Loucy (cell line): Measurements from ENCODE around the gene TNNI3K.

Experiments used
- CTCF ChIP-seq: fragments of 200-600 bp; sonication (generic); conservative IDR thresholded peaks from 2 replicates; pipeline ENCODE4 v1.5.1; 2014; ENCODE audit warnings: mild to moderate bottlenecking, antibody characterized with exemption, low read length
- EZH2phosphoT487 ChIP-seq: fragments of 200-600 bp; IDR thresholded peaks from 2 replicates; pipeline ENCODE4 v1.6.1; 2018; ENCODE audit warnings: antibody characterized with exemption, mild to moderate bottlenecking, moderate library complexity, borderline replicate concordance

GRCh38 chr1:74571891-74572290 is 336.7 kb downstream of the TNNI3K start:
- TF ChIP-seq CTCF (no peak), EZH2phosphoT487 (no peak)
